ENCODE data around the gene TTC3. TPM values are rescaled to one million over a fixed set of nuclear protein-coding genes. Genes with fewer than 3 reads are reported as not detected.

Gene TTC3
- total RNA-seq, 2 donors from 2014 or later: 184 to 273 TPM

DNA sequence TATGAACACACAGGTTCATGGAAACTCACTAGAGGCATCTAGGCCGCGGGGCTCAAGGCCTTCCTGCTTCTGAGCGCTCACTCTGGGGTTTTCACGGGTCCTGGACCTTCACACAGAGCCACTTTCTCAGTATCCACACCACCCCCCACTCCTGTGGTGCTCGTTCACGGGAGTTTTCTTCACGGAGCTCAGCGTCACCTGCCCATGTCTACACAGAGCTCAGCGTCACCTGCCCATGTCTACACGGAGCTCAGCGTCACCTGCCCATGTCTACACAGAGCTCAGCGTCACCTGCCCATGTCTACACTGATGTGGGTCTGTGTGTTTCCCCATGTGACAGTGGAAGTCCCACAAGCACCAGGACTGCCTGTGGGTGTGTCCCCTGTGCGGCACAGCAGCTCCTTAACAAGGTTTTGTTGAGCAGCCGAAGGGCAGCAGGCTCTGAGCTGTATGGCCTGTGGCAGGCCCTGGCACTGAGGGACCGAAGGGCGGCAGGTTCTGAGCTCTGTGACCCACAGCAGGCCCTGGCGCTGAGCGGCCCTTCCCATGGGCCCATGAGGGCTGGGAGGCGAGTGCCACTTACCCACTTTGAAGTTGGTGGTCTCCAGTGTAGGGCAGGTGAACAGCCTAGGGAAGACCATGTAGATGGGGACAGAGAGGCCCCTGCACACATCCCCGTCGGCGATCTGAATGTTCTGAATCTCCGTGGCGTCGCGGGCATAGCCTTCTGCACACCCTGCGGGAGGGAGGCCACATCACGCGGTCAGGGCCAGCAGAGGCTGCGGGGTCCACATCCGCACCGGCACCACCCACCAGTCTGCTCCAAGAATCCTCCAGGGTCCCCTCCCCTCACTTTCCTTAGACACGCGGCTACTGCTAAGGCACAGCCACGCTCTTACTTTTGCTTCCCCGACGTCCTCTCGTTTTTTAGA is 154.3 kb downstream of the TTC3 start:
- Mint-ChIP-seq H3K27ac (no peak overlapping the region), H3K36me3 (ENCODE audit: low read depth) (peaks cover 88% of the 10 kb centered on the region), H3K27me3 (ENCODE audit: insufficient read depth) (no peaks in the 10 kb centered on the region), H3K4me1 (peaks cover 3% of the 10 kb centered on the region), H3K4me3 (no peak overlapping the region), H3K9me3 (no peaks in the 10 kb centered on the region)
- Histone ChIP-seq H3K27me3 (ENCODE audit: control insufficient read depth, insufficient read depth, low read length, poor library complexity, severe bottlenecking) (no peaks in the 10 kb centered on the region), H3K27ac (ENCODE audit: low read depth, low read length) (no peak overlapping the region), H3K4me1 (ENCODE audit: control insufficient read depth, insufficient read depth, low read length) (no peaks in the 10 kb centered on the region), H3K36me3 (ENCODE audit: control insufficient read depth, insufficient read depth, low read length) (peaks cover 85% of the 10 kb centered on the region), H3K9me3 (ENCODE audit: control insufficient read depth, low read length) (no peaks in the 10 kb centered on the region), H3K4me3 (ENCODE audit: low read length) (no peak overlapping the region), H3K9ac (ENCODE audit: extremely low read depth, low read length, poor library complexity, severe bottlenecking) (no peak overlapping the region)
- 93 to 95% methylated on average over 34 to 38 of the region's 38 CpGs for whole genome bisulfite sequencing, 2 experiments (ENCODE audit: insufficient coverage in 1 of 2, insufficient read length in 1 of 2)
- TF ChIP-seq, protein P1, sequence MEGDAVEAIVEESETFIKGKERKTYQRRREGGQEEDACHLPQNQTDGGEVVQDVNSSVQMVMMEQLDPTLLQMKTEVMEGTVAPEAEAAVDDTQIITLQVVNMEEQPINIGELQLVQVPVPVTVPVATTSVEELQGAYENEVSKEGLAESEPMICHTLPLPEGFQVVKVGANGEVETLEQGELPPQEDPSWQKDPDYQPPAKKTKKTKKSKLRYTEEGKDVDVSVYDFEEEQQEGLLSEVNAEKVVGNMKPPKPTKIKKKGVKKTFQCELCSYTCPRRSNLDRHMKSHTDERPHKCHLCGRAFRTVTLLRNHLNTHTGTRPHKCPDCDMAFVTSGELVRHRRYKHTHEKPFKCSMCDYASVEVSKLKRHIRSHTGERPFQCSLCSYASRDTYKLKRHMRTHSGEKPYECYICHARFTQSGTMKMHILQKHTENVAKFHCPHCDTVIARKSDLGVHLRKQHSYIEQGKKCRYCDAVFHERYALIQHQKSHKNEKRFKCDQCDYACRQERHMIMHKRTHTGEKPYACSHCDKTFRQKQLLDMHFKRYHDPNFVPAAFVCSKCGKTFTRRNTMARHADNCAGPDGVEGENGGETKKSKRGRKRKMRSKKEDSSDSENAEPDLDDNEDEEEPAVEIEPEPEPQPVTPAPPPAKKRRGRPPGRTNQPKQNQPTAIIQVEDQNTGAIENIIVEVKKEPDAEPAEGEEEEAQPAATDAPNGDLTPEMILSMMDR (conservative IDR thresholded peaks at IDR 0.05): no peak
- no peak for DNase-seq

DNA sequence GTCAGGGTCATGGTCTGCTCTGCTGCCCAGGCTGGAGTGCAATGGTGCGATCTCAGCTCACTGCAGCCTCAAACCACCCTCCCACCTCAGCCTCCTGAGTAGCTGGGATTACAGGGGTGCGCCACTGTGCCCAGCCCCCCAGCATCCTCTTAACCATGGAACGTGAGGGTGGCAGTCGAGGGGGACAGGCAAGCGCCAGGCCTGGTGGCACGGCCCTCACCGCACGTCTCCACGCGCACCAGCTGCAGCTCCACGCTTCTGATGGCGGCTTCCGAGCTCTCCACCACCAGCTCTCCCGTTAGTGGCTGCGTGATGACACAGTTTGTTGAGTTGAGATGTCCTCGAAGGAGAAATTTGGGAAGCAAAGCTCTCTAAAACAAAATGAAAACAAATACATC is 154.9 kb downstream of the TTC3 start:
- Histone ChIP-seq H3K4me3 (ENCODE audit: low read length) (no peak overlapping the region), H3K27ac (ENCODE audit: low read depth, low read length) (no peak overlapping the region), H3K9me3 (ENCODE audit: control insufficient read depth, low read length) (no peaks in the 10 kb centered on the region), H3K4me1 (ENCODE audit: control insufficient read depth, insufficient read depth, low read length) (no peaks in the 10 kb centered on the region), H3K36me3 (ENCODE audit: control insufficient read depth, insufficient read depth, low read length) (peaks cover 89% of the 10 kb centered on the region), H3K27me3 (ENCODE audit: control insufficient read depth, insufficient read depth, low read length, poor library complexity, severe bottlenecking) (no peaks in the 10 kb centered on the region), H3K9ac (ENCODE audit: extremely low read depth, low read length, poor library complexity, severe bottlenecking) (no peak overlapping the region)
- Mint-ChIP-seq H3K4me3 (no peak overlapping the region), H3K4me1 (peaks cover 3% of the 10 kb centered on the region), H3K27ac (no peak overlapping the region), H3K36me3 (ENCODE audit: low read depth) (peaks cover 90% of the 10 kb centered on the region), H3K27me3 (ENCODE audit: insufficient read depth) (no peaks in the 10 kb centered on the region), H3K9me3 (no peaks in the 10 kb centered on the region)
- no peak for DNase-seq
- 97 to 98% methylated on average over 6 to 16 of the region's 16 CpGs for WGBS, 2 experiments (ENCODE audit: insufficient coverage in 1 of 2, insufficient read length in 1 of 2)
- TF ChIP-seq, protein P1 (conservative IDR thresholded peaks at IDR 0.05): no peak

DNA sequence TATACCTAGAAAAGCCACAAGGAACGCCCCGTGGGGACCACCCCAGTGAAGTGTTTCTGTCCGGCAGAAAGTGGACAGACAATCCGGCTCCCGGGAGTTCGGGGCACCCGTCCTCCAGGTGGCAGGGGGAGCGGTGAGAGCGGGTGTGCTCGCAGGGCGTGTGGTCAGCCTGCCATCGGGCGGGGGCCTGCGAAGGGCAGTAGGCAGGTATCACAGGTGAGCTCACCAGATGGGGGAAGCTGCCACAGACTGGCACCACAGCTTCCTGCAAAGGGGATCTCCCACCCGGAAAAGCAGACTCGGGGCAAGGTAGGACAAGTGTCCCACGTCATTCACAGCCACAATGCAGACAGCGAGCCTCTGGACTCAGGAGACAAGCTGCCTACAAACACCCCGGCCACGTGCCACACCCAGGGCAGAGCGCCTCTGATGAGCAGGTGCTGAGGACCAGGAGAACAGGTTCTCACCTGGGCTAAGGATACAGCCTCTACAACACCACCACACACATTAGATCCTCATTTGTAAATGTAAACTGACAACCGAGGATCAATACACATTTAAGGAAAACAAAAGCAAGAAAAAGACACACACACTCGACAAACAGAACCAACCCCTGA is 157.7 kb downstream of the TTC3 start:
- Histone ChIP-seq H3K36me3 (ENCODE audit: control insufficient read depth, insufficient read depth, low read length) (peaks cover 70% of the 10 kb centered on the region), H3K4me3 (ENCODE audit: low read length) (no peak overlapping the region), H3K27ac (ENCODE audit: low read depth, low read length) (no peak overlapping the region), H3K9me3 (ENCODE audit: control insufficient read depth, low read length) (no peaks in the 10 kb centered on the region), H3K9ac (ENCODE audit: extremely low read depth, low read length, poor library complexity, severe bottlenecking) (no peak overlapping the region), H3K4me1 (ENCODE audit: control insufficient read depth, insufficient read depth, low read length) (no peaks in the 10 kb centered on the region), H3K27me3 (ENCODE audit: control insufficient read depth, insufficient read depth, low read length, poor library complexity, severe bottlenecking) (no peaks in the 10 kb centered on the region)
- no peaks in the 10 kb centered on the region for H3K9me3 Mint-ChIP-seq
- no peak overlapping the region for H3K27ac Mint-ChIP-seq
- H3K4me3 Mint-ChIP-seq: no peak overlapping the region
- peaks cover 3% of the 10 kb centered on the region for H3K4me1 Mint-ChIP-seq
- TF ChIP-seq, protein P1 (conservative IDR thresholded peaks at IDR 0.05): no peak
- WGBS, 2 experiments (ENCODE audit: insufficient coverage in 1 of 2, insufficient read length in 1 of 2): 96 to 97% methylated on average over 16 to 23 of the region's 23 CpGs
- DNase-seq: no peak
- no peaks in the 10 kb centered on the region for H3K27me3 Mint-ChIP-seq (ENCODE audit: insufficient read depth)
- peaks cover 69% of the 10 kb centered on the region for H3K36me3 Mint-ChIP-seq (ENCODE audit: low read depth)
